ENCODE measurements around the gene NHSL2.

- no peak for TF ChIP-seq CTCF (IDR thresholded peaks at IDR 0.05)
- TF ChIP-seq POLR2AphosphoS5 (IDR thresholded peaks at IDR 0.05): no peak
- TF ChIP-seq POLR2A (IDR thresholded peaks at IDR 0.05): no peak
- no peak for TF ChIP-seq EP300 (IDR thresholded peaks at IDR 0.05; ENCODE audit: low read depth)
These were observed 130.5 kb downstream of the NHSL2 start for GRCh38 chrX:72041176-72041575.
